Activated CD4-positive, alpha-beta T cell treated with anti-CD3 and anti-CD28 coated beads, Interleukin-2, amount 10 ng/mL, durations not matched to agents 7 days and 5 days (primary cell): ENCODE measurements around the gene LRAT. TPM values are rescaled to one million over a fixed set of nuclear protein-coding genes. Genes with fewer than 3 reads are reported as not detected.

Source experiments
- CTCF ChIA-PET: fragments of 350-600 bp; sonication (Branson Sonifier 250); formaldehyde crosslinking; loops from one replicate; lab custom pipeline; 2021; ENCODE audit warnings: antibody characterized with exemption; lab: Charles Lee
- POLR2A ChIA-PET: fragments of 350-600 bp; sonication (Branson Sonifier 250); formaldehyde crosslinking; loops from one replicate; lab custom pipeline; 2021; ENCODE audit warnings: antibody characterized with exemption; lab: Charles Lee
- DNase-seq: peaks from one replicate; pipeline ENCODE4 v3.0.0-alpha.2; 2020
- H3K27ac Mint-ChIP-seq: one replicate; pipeline ENCODE4 v1.8.0; 2021; ENCODE audit warnings: mild to moderate bottlenecking, moderate library complexity, mixed read lengths
- H3K27me3 Mint-ChIP-seq: one replicate; pipeline ENCODE4 v1.8.0; 2021; ENCODE audit warnings: mixed read lengths
- H3K36me3 Mint-ChIP-seq: one replicate; pipeline ENCODE4 v1.8.0; 2021; ENCODE audit warnings: low read depth, mixed read lengths
- H3K4me1 Mint-ChIP-seq: one replicate; pipeline ENCODE4 v1.8.0; 2021; ENCODE audit warnings: mixed read lengths
- H3K4me3 Mint-ChIP-seq: one replicate; pipeline ENCODE4 v1.8.0; 2021; ENCODE audit warnings: mild to moderate bottlenecking, moderate library complexity, mixed read lengths
- H3K9me3 Mint-ChIP-seq: one replicate; pipeline ENCODE4 v1.8.0; 2021; ENCODE audit warnings: mixed read lengths
- total RNA-seq, 2 experiments: library from RNA; stranded (reverse); gene quantifications; one replicate each; pipeline ENCODE4 v1.2.3, GENCODE V29; 2021

LRAT gene
- total RNA-seq, 2 experiments from 2014 or later, result not detected

- peaks cover 28% of the 10 kb centered on the region for H3K27me3 Mint-ChIP-seq
- no peaks in the 10 kb centered on the region for H3K4me1 Mint-ChIP-seq
- POLR2A ChIA-PET, result no interaction called here
- no peaks in the 10 kb centered on the region for H3K36me3 Mint-ChIP-seq
- no peaks in the 10 kb centered on the region for H3K9me3 Mint-ChIP-seq
- H3K27ac Mint-ChIP-seq, result no peak overlapping the region
- H3K4me3 Mint-ChIP-seq, result no peak overlapping the region
- no peak for DNase-seq
- CTCF ChIA-PET, result interaction anchor here (2.1 kb wide), 1 partner anchor 11 kb away, joined by 4 read pairs; no protein-coding TSS in a partner anchor
Observed at GRCh38 chr4:154732669-154733068, 11.1 kb upstream of the LRAT start.

- no peaks in the 10 kb centered on the region for H3K36me3 Mint-ChIP-seq
- no peak for DNase-seq
- H3K4me1 Mint-ChIP-seq, result peaks cover under 1% of the 10 kb centered on the region
- H3K27me3 Mint-ChIP-seq, result peaks cover 46% of the 10 kb centered on the region
- H3K9me3 Mint-ChIP-seq, result no peaks in the 10 kb centered on the region
- ChIA-PET CTCF (interaction anchor here (0.6 kb wide), 1 partner anchor 12 kb away, joined by 4 read pairs; no protein-coding TSS in a partner anchor), POLR2A (no interaction called here)
- no peak overlapping the region for H3K27ac Mint-ChIP-seq
- no peak overlapping the region for H3K4me3 Mint-ChIP-seq
Observed at GRCh38 chr4:154736770-154737169, 7.0 kb upstream of the LRAT start.

- H3K4me1 Mint-ChIP-seq, result peaks cover 11% of the 10 kb centered on the region
- ChIA-PET POLR2A (no interaction called here), CTCF (no interaction called here)
- H3K27ac Mint-ChIP-seq, result no peak overlapping the region
- H3K27me3 Mint-ChIP-seq, result peaks cover 51% of the 10 kb centered on the region
- DNase-seq, result no peak
- no peaks in the 10 kb centered on the region for H3K36me3 Mint-ChIP-seq
- H3K4me3 Mint-ChIP-seq, result no peak overlapping the region
- H3K9me3 Mint-ChIP-seq, result no peaks in the 10 kb centered on the region
Observed at GRCh38 chr4:154738426-154738825, 5.4 kb upstream of the LRAT start.

GRCh38 chr4:154739111-154739510 lies 4.7 kb upstream of the LRAT start:
- peaks cover 15% of the 10 kb centered on the region for H3K4me1 Mint-ChIP-seq
- peaks cover 48% of the 10 kb centered on the region for H3K27me3 Mint-ChIP-seq
- H3K4me3 Mint-ChIP-seq, result no peak overlapping the region
- no peak for DNase-seq
- POLR2A ChIA-PET, result no interaction called here
- H3K9me3 Mint-ChIP-seq, result no peaks in the 10 kb centered on the region
- H3K27ac Mint-ChIP-seq, result no peak overlapping the region
- CTCF ChIA-PET, result no interaction called here
- no peaks in the 10 kb centered on the region for H3K36me3 Mint-ChIP-seq

- H3K27ac Mint-ChIP-seq, result no peak overlapping the region
- CTCF ChIA-PET, result no interaction called here
- peaks cover 60% of the 10 kb centered on the region for H3K27me3 Mint-ChIP-seq
- no peaks in the 10 kb centered on the region for H3K36me3 Mint-ChIP-seq
- H3K9me3 Mint-ChIP-seq, result no peaks in the 10 kb centered on the region
- POLR2A ChIA-PET, result no interaction called here
- H3K4me1 Mint-ChIP-seq, result peaks cover 19% of the 10 kb centered on the region
- H3K4me3 Mint-ChIP-seq, result no peak overlapping the region
- no peak for DNase-seq
Observed at GRCh38 chr4:154740462-154740861, 3.3 kb upstream of the LRAT start.

GRCh38 chr4:154741131-154741665 lies 2.6 kb upstream of the LRAT start:
- no peak for DNase-seq
- POLR2A ChIA-PET, result no interaction called here
- H3K27ac Mint-ChIP-seq, result no peak overlapping the region
- no peak overlapping the region for H3K4me3 Mint-ChIP-seq
- CTCF ChIA-PET, result no interaction called here
- H3K36me3 Mint-ChIP-seq, result no peaks in the 10 kb centered on the region
- H3K9me3 Mint-ChIP-seq, result no peaks in the 10 kb centered on the region
- H3K4me1 Mint-ChIP-seq, result peaks cover 19% of the 10 kb centered on the region
- peaks cover 64% of the 10 kb centered on the region for H3K27me3 Mint-ChIP-seq

GRCh38 chr4:154741922-154742850 lies 1.6 kb upstream of the LRAT start:
- Mint-ChIP-seq H3K9me3 (no peaks in the 10 kb centered on the region), H3K4me1 (peaks cover 19% of the 10 kb centered on the region), H3K27me3 (peaks cover 73% of the 10 kb centered on the region), H3K36me3 (no peaks in the 10 kb centered on the region), H3K4me3 (peak overlapping the region; percentile 41), H3K27ac (peak overlapping the region; percentile 64)
- no peak for DNase-seq
- ChIA-PET POLR2A (no interaction called here), CTCF (no interaction called here)

GRCh38 chr4:154744341-154744926 lies 634 bp downstream of the LRAT start:
- no peaks in the 10 kb centered on the region for H3K9me3 Mint-ChIP-seq
- CTCF ChIA-PET, result interaction anchor here (0.6 to 0.7 kb wide), 3 partner anchors 21 to 811 kb away, joined by 3 to 4 read pairs (median 4); no protein-coding TSS in a partner anchor
- H3K27me3 Mint-ChIP-seq, result peaks cover 77% of the 10 kb centered on the region
- H3K4me3 Mint-ChIP-seq, result peak overlapping the region; percentile 75
- POLR2A ChIA-PET, result no interaction called here
- DNase-seq, result no peak
- peaks cover 19% of the 10 kb centered on the region for H3K4me1 Mint-ChIP-seq
- H3K36me3 Mint-ChIP-seq, result no peaks in the 10 kb centered on the region
- H3K27ac Mint-ChIP-seq, result peak overlapping the region; percentile 50

- H3K9me3 Mint-ChIP-seq, result no peaks in the 10 kb centered on the region
- H3K4me1 Mint-ChIP-seq, result no peaks in the 10 kb centered on the region
- no peak for DNase-seq
- no peak overlapping the region for H3K27ac Mint-ChIP-seq
- H3K36me3 Mint-ChIP-seq, result no peaks in the 10 kb centered on the region
- ChIA-PET CTCF (no interaction called here), POLR2A (no interaction called here)
- H3K4me3 Mint-ChIP-seq, result no peak overlapping the region
- H3K27me3 Mint-ChIP-seq, result peaks cover 3% of the 10 kb centered on the region
Observed at GRCh38 chr4:154757713-154758112, 13.9 kb downstream of the LRAT start.

- peaks cover 1% of the 10 kb centered on the region for H3K27me3 Mint-ChIP-seq
- H3K27ac Mint-ChIP-seq, result no peak overlapping the region
- POLR2A ChIA-PET, result no interaction called here
- DNase-seq, result no peak
- CTCF ChIA-PET, result no interaction called here
- no peak overlapping the region for H3K4me3 Mint-ChIP-seq
- H3K36me3 Mint-ChIP-seq, result no peaks in the 10 kb centered on the region
- H3K9me3 Mint-ChIP-seq, result no peaks in the 10 kb centered on the region
- no peaks in the 10 kb centered on the region for H3K4me1 Mint-ChIP-seq
Observed at GRCh38 chr4:154760895-154761294, 17.1 kb downstream of the LRAT start.

- Mint-ChIP-seq H3K4me1 (no peaks in the 10 kb centered on the region), H3K4me3 (no peak overlapping the region), H3K27ac (no peak overlapping the region), H3K27me3 (peaks cover 15% of the 10 kb centered on the region), H3K36me3 (no peaks in the 10 kb centered on the region), H3K9me3 (no peaks in the 10 kb centered on the region)
- POLR2A ChIA-PET, result no interaction called here
- DNase-seq, result no peak
- CTCF ChIA-PET, result no interaction called here
Observed at GRCh38 chr4:154778264-154778663, 34.5 kb downstream of the LRAT start.

GRCh38 chr4:154779362-154779947 lies 35.7 kb downstream of the LRAT start:
- Mint-ChIP-seq H3K9me3 (no peaks in the 10 kb centered on the region), H3K27me3 (peaks cover 18% of the 10 kb centered on the region), H3K4me1 (no peaks in the 10 kb centered on the region), H3K27ac (no peak overlapping the region), H3K36me3 (no peaks in the 10 kb centered on the region), H3K4me3 (no peak overlapping the region)
- no peak for DNase-seq
- CTCF ChIA-PET, result no interaction called here
- POLR2A ChIA-PET, result no interaction called here
